Mesendoderm (in vitro differentiated cells): ENCODE measurements around the gene COL4A2.

Experiments
- DNase-seq: peaks from one replicate; pipeline ENCODE4 v3.0.0; 2013
- H2AK5ac ChIP-seq: 2 replicates; pipeline ENCODE4 v1.6.1; 2013; ENCODE audit warnings: low read length, inconsistent platforms
- H2BK120ac ChIP-seq: 2 replicates; pipeline ENCODE4 v1.6.1; 2013; ENCODE audit warnings: low read depth, mild to moderate bottlenecking, low read length, moderate library complexity, mixed read lengths
- H2BK15ac ChIP-seq: replicated peaks from 2 replicates; pipeline ENCODE4 v1.6.1; 2013; ENCODE audit warnings: low read depth, mild to moderate bottlenecking, moderate library complexity
- H2BK5ac ChIP-seq: 2 replicates; pipeline ENCODE4 v1.6.1; 2013; ENCODE audit warnings: low read length, inconsistent platforms
- H3K18ac ChIP-seq: 2 replicates; pipeline ENCODE4 v1.6.1; 2013; ENCODE audit warnings: mild to moderate bottlenecking, low read length, mixed read lengths
- H3K23ac ChIP-seq: one replicate; pipeline ENCODE4 v1.6.1; 2013; ENCODE audit warnings: low read length
- H3K27ac ChIP-seq: 2 replicates; pipeline ENCODE4 v1.5.1; 2013; ENCODE audit warnings: low read depth, mild to moderate bottlenecking, inconsistent platforms, low read length, moderate library complexity
- H3K27me3 ChIP-seq: 2 replicates; pipeline ENCODE4 v1.6.1; 2013; ENCODE audit warnings: low read length, control low read depth, mild to moderate bottlenecking, inconsistent platforms; ENCODE audit not compliant: insufficient read depth, poor library complexity
- H3K36me3 ChIP-seq: 2 replicates; pipeline ENCODE4 v1.6.1; 2013; ENCODE audit warnings: low read length, inconsistent platforms; ENCODE audit not compliant: control insufficient read depth, insufficient read depth
- H3K4ac ChIP-seq: one replicate; pipeline ENCODE4 v1.6.1; 2013; ENCODE audit warnings: low read depth, mild to moderate bottlenecking, low read length, moderate library complexity
- H3K4me1 ChIP-seq: 2 replicates; pipeline ENCODE4 v1.6.1; 2013; ENCODE audit warnings: low read depth, low read length, inconsistent platforms; ENCODE audit not compliant: control insufficient read depth
- H3K4me2 ChIP-seq: 2 replicates; pipeline ENCODE4 v1.6.1; 2013; ENCODE audit warnings: low read length
- H3K4me3 ChIP-seq: 2 replicates; pipeline ENCODE4 v1.5.1; 2013; ENCODE audit warnings: mild to moderate bottlenecking, low read length
- H3K56ac ChIP-seq: one replicate; pipeline ENCODE4 v1.6.1; 2013; ENCODE audit warnings: low read length
- H3K79me1 ChIP-seq: 2 replicates; pipeline ENCODE4 v1.6.1; 2013; ENCODE audit warnings: low read length, inconsistent platforms
- H3K79me2 ChIP-seq: 2 replicates; pipeline ENCODE4 v1.6.1; 2013; ENCODE audit warnings: mild to moderate bottlenecking, low read length; ENCODE audit not compliant: control insufficient read depth, insufficient read depth
- H3K9ac ChIP-seq: 2 replicates; pipeline ENCODE4 v1.6.1; 2013; ENCODE audit warnings: low read length, inconsistent platforms
- H4K5ac ChIP-seq: one replicate; pipeline ENCODE4 v1.6.1; 2013; ENCODE audit warnings: low read length
- H4K8ac ChIP-seq: one replicate; pipeline ENCODE4 v1.6.1; 2013; ENCODE audit warnings: low read depth, mild to moderate bottlenecking, control low read depth, low read length, moderate library complexity
- WGBS: extraction: QIAGEN DNeasy Blood & Tissue Kit; methylation state at CpG from one replicate; pipeline ENCODE4 v1.1.7; 2013; ENCODE audit warnings: low lambda C conversion rate, missing lambda C conversion rate; ENCODE audit not compliant: insufficient coverage; ENCODE audit errors: extremely low coverage; 5-methylcytosine and 5-hydroxymethylcytosine counted together

Gene COL4A2

GRCh38 chr13:110421061-110421460, 114.0 kb downstream of the COL4A2 start:
- Histone ChIP-seq H3K79me2 (no peaks in the 10 kb centered on the region), H3K9ac (no peak overlapping the region), H3K4me3 (no peak overlapping the region), H3K27ac (no peak overlapping the region), H2AK5ac (no peak overlapping the region), H4K5ac (no peak overlapping the region), H4K8ac (no peak overlapping the region), H3K18ac (no peak overlapping the region), H3K4me2 (no peak overlapping the region), H2BK120ac (no peak overlapping the region), H3K79me1 (no peaks in the 10 kb centered on the region), H2BK5ac (no peak overlapping the region), H3K23ac (no peak overlapping the region), H2BK15ac (no peak overlapping the region), H3K4ac (no peak overlapping the region), H3K56ac (no peak overlapping the region), H3K27me3 (no peaks in the 10 kb centered on the region), H3K4me1 (no peaks in the 10 kb centered on the region), H3K36me3 (no peaks in the 10 kb centered on the region)
- no CpG with 5 or more reads among the region's 4 CpGs for WGBS
- no peak for DNase-seq

GRCh38 chr13:110421696-110422385, 114.8 kb downstream of the COL4A2 start:
- Histone ChIP-seq H3K4me3 (no peak overlapping the region), H2AK5ac (no peak overlapping the region), H3K4me1 (no peaks in the 10 kb centered on the region), H3K4ac (no peak overlapping the region), H3K79me1 (no peaks in the 10 kb centered on the region), H3K27me3 (no peaks in the 10 kb centered on the region), H3K18ac (no peak overlapping the region), H3K79me2 (no peaks in the 10 kb centered on the region), H2BK5ac (no peak overlapping the region), H2BK120ac (no peak overlapping the region), H4K8ac (no peak overlapping the region), H3K56ac (no peak overlapping the region), H4K5ac (no peak overlapping the region), H3K4me2 (no peak overlapping the region), H3K36me3 (no peaks in the 10 kb centered on the region), H3K27ac (no peak overlapping the region), H2BK15ac (no peak overlapping the region), H3K9ac (no peak overlapping the region), H3K23ac (no peak overlapping the region)
- no peak for DNase-seq
- no CpG with 5 or more reads among the region's 11 CpGs for WGBS

- no peak overlapping the region for H2AK5ac ChIP-seq
- no peak overlapping the region for H3K18ac ChIP-seq
- H3K27me3 ChIP-seq: no peaks in the 10 kb centered on the region
- H3K27ac ChIP-seq: no peak overlapping the region
- no peaks in the 10 kb centered on the region for H3K36me3 ChIP-seq
- no peak overlapping the region for H2BK120ac ChIP-seq
- H2BK5ac ChIP-seq: no peak overlapping the region
- H3K79me2 ChIP-seq: no peaks in the 10 kb centered on the region
- H4K8ac ChIP-seq: no peak overlapping the region
- no peak overlapping the region for H3K9ac ChIP-seq
- no peak overlapping the region for H4K5ac ChIP-seq
- no peaks in the 10 kb centered on the region for H3K79me1 ChIP-seq
- H3K4ac ChIP-seq: no peak overlapping the region
- no peak overlapping the region for H3K4me2 ChIP-seq
- no peak for DNase-seq
- no peak overlapping the region for H3K56ac ChIP-seq
- no peak overlapping the region for H3K4me3 ChIP-seq
- WGBS: no CpG with 5 or more reads among the region's 12 CpGs
- H2BK15ac ChIP-seq: no peak overlapping the region
- H3K23ac ChIP-seq: no peak overlapping the region
- no peaks in the 10 kb centered on the region for H3K4me1 ChIP-seq
These were observed 116.0 kb downstream of the COL4A2 start for GRCh38 chr13:110422913-110423688.

GRCh38 chr13:110423689-110424302, 116.7 kb downstream of the COL4A2 start:
- Histone ChIP-seq H3K79me2 (no peaks in the 10 kb centered on the region), H3K56ac (no peak overlapping the region), H3K9ac (no peak overlapping the region), H3K79me1 (no peaks in the 10 kb centered on the region), H4K8ac (no peak overlapping the region), H3K4me1 (no peaks in the 10 kb centered on the region), H4K5ac (no peak overlapping the region), H3K18ac (no peak overlapping the region), H3K4ac (no peak overlapping the region), H3K27ac (no peak overlapping the region), H2BK15ac (no peak overlapping the region), H2AK5ac (no peak overlapping the region), H3K4me3 (no peak overlapping the region), H3K23ac (no peak overlapping the region), H3K4me2 (no peak overlapping the region), H3K36me3 (no peaks in the 10 kb centered on the region), H2BK5ac (no peak overlapping the region), H3K27me3 (no peaks in the 10 kb centered on the region), H2BK120ac (no peak overlapping the region)
- DNase-seq: no peak
- WGBS: no CpG with 5 or more reads among the region's 11 CpGs

GRCh38 chr13:110424569-110425443, 117.7 kb downstream of the COL4A2 start:
- Histone ChIP-seq H3K4me3 (no peak overlapping the region), H2BK120ac (no peak overlapping the region), H2BK15ac (no peak overlapping the region), H4K5ac (no peak overlapping the region), H3K9ac (no peak overlapping the region), H3K4ac (no peak overlapping the region), H3K79me2 (no peaks in the 10 kb centered on the region), H3K27me3 (no peaks in the 10 kb centered on the region), H3K36me3 (no peaks in the 10 kb centered on the region), H2BK5ac (no peak overlapping the region), H3K18ac (no peak overlapping the region), H2AK5ac (no peak overlapping the region), H3K4me2 (no peak overlapping the region), H3K27ac (no peak overlapping the region), H3K23ac (no peak overlapping the region), H3K79me1 (no peaks in the 10 kb centered on the region), H3K4me1 (no peaks in the 10 kb centered on the region), H4K8ac (no peak overlapping the region), H3K56ac (no peak overlapping the region)
- no peak for DNase-seq
- no CpG with 5 or more reads among the region's 26 CpGs for WGBS
